Erythroblast (primary cell): Measurements from ENCODE around the gene PIEZO2.

Experiments
- GATA1 ChIP-seq: IDR thresholded peaks from 2 replicates; pipeline ENCODE4 v1.6.1; 2011; ENCODE audit warnings: low read depth, mild to moderate bottlenecking, control low read depth, low read length, moderate library complexity
- POLR2A ChIP-seq: IDR thresholded peaks from 2 replicates; pipeline ENCODE4 v1.6.1; 2011; ENCODE audit warnings: mild to moderate bottlenecking, low read length

- TF ChIP-seq POLR2A = no peak
- TF ChIP-seq GATA1 = no peak
Observed at GRCh38 chr18:10745971-10746370, 403.4 kb downstream of the PIEZO2 start.
